Naive thymus-derived CD4-positive, alpha-beta T cell (primary cell): ENCODE data around the gene GRIK4. TPM values are rescaled to one million over a fixed set of nuclear protein-coding genes. Genes with fewer than 3 reads are reported as not detected.
A peak's percentile ranks its signal among the peaks of the same experiment; 100 is the strongest.

Experiments
- ATAC-seq: fragments of 150-1000 bp; cut with Tn5 transposase; 2 replicates; pipeline ENCODE4 v1.10.0; 2021; ENCODE audit warnings: mild to moderate bottlenecking, moderate library complexity
- CTCF ChIA-PET: fragments of 350-600 bp; sonication (Branson Sonifier 250); formaldehyde crosslinking; loops from one replicate; lab custom pipeline; 2021; ENCODE audit warnings: antibody characterized with exemption; lab: Charles Lee
- POLR2A ChIA-PET: fragments of 350-600 bp; sonication (Branson Sonifier 250); formaldehyde crosslinking; loops from one replicate; lab custom pipeline; 2021; ENCODE audit warnings: antibody characterized with exemption, inconsistent platforms; lab: Charles Lee
- DNase-seq, 9 donors: peaks; one replicate each; pipeline versions ENCODE4 v3.0.0 to v3.0.0-alpha.2; 2020 to 2022; ENCODE audit warnings: mixed read lengths in 1 of 9
- H3K27ac ChIP-seq: one replicate; pipeline ENCODE4 v1.7.0; 2013; ENCODE audit warnings: mild to moderate bottlenecking, low read depth, low read length, moderate library complexity
- H3K27me3 ChIP-seq, 2 donors: one replicate each; pipeline ENCODE4 v1.7.0; 2013; ENCODE audit warnings: low read length in 2 of 2, mild to moderate bottlenecking in 2 of 2, moderate library complexity in 2 of 2; ENCODE audit not compliant: control insufficient read depth in 2 of 2, insufficient read depth in 2 of 2
- H3K36me3 ChIP-seq, 3 experiments: 1 replicate in 2 of 3; 2 replicates in 1 of 3; pipeline ENCODE4 v1.7.0; 2013; ENCODE audit warnings: low read length in 3 of 3, mild to moderate bottlenecking in 3 of 3, moderate library complexity in 1 of 3; ENCODE audit not compliant: insufficient read depth in 3 of 3, control insufficient read depth in 2 of 3
- H3K4me1 ChIP-seq, 2 donors: one replicate each; pipeline ENCODE4 v1.7.0; 2013; ENCODE audit warnings: low read length in 2 of 2, mild to moderate bottlenecking in 2 of 2, moderate library complexity in 1 of 2; ENCODE audit not compliant: control insufficient read depth in 2 of 2, insufficient read depth in 2 of 2
- H3K4me3 ChIP-seq: 2 replicates; pipeline ENCODE4 v1.7.0; 2013; ENCODE audit warnings: mild to moderate bottlenecking, low read length
- H3K9me3 ChIP-seq, 3 experiments: 1 replicate in 2 of 3; 2 replicates in 1 of 3; pipeline ENCODE4 v1.7.0; 2013; ENCODE audit warnings: low read length in 3 of 3; ENCODE audit not compliant: control insufficient read depth in 2 of 3
- H3K27ac Mint-ChIP-seq, 9 donors: one replicate each; pipeline ENCODE4 v1.8.0; 2020 to 2022; ENCODE audit warnings: mixed read lengths in 9 of 9, mild to moderate bottlenecking in 8 of 9, moderate library complexity in 5 of 9, inconsistent platforms in 2 of 9
- H3K27me3 Mint-ChIP-seq, 5 donors: one replicate each; pipeline ENCODE4 v1.8.0; 2021 to 2022; ENCODE audit warnings: mixed read lengths in 5 of 5, mild to moderate bottlenecking in 1 of 5
- H3K36me3 Mint-ChIP-seq, 5 donors: one replicate each; pipeline ENCODE4 v1.8.0; 2020 to 2022; ENCODE audit warnings: mixed read lengths in 5 of 5, mild to moderate bottlenecking in 3 of 5, inconsistent platforms in 1 of 5
- H3K4me1 Mint-ChIP-seq, 7 donors: one replicate each; pipeline ENCODE4 v1.8.0; 2020 to 2022; ENCODE audit warnings: mixed read lengths in 7 of 7, mild to moderate bottlenecking in 3 of 7, inconsistent platforms in 1 of 7
- H3K4me3 Mint-ChIP-seq, 10 donors: one replicate each; pipeline ENCODE4 v1.8.0; 2020 to 2022; ENCODE audit warnings: mild to moderate bottlenecking in 10 of 10, mixed read lengths in 10 of 10, moderate library complexity in 6 of 10, inconsistent platforms in 2 of 10
- H3K9me3 Mint-ChIP-seq, 11 donors: one replicate each; pipeline ENCODE4 v1.8.0; 2020 to 2022; ENCODE audit warnings: mixed read lengths in 11 of 11, mild to moderate bottlenecking in 4 of 11, inconsistent platforms in 1 of 11, moderate library complexity in 1 of 11
- intact Hi-C, 2 donors: fragments of 100-400 bp; cut with micrococcal nuclease; formaldehyde crosslinking; loops; one replicate each; pipeline ENCODE4 v1.15.1; 2023
- polyA plus RNA-seq, 2 donors: library from polyadenylated mRNA; unstranded; fragments of 300-500 nt; fragmentation: Illumina TruSeq; gene quantifications; one replicate each; pipeline ENCODE4 v1.2.3, GENCODE V29; 2021
- total RNA-seq, 6 experiments: library from RNA in 5 of 6; stranded (reverse) in 5 of 6; gene quantifications; 1 replicate in 5 of 6; 2 replicates in 1 of 6; pipeline ENCODE4 v1.2.3 and lab custom pipeline; 2021 to 2026

GRIK4 gene
- total and polyA plus RNA-seq, 7 experiments from 2014 or later: 0.93 to 3.8 TPM; not detected in 5

DNA sequence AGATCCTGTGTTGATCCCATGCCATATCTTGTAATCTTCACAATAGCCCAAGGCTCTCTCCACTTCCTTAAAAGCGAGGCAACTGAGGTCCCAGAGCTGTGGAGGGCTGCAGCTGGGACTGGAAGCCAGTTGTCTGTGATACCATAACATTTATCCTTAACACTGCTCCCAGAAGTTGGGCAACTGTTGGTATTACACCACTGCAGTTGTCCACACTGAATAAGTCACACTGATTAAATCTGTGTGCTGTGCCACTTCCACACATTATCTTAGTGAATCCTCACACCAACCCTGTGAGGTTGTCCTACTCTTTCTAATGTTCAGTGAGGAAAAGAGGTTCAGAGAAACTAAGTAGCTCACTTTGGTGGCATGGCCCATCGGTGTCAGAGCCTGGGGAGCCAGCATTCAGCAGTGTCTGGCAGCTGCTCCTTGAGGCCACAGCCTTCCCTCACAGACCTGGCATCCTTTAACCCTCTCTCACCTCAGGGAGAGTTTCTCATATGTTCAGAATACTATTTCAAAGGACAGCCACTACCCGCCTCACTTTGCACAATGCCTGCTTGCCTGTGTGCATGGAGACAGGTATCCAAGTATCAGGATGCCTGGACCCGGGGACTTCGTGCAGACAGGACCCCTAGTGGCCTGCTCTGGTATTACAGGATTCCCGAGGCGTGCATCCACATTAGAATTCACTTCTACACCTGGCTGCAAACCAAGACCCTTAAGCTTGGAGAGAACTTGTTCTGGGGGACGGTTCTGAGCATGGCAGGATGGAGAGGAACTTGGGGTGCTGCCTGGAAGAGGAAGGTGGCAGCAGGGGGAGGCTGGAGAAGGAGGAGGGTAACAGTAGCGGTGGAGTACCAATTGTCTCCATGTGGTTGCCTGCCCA, 290.5 kb downstream of the GRIK4 start:
- Histone ChIP-seq H3K36me3 (no peaks in the 10 kb centered on the region), H3K9me3 (no peaks in the 10 kb centered on the region), H3K27me3 (no peaks in the 10 kb centered on the region), H3K4me1 (no peaks in the 10 kb centered on the region), H3K27ac (no peak overlapping the region), H3K4me3 (no peak overlapping the region)
- Mint-ChIP-seq H3K4me3 (no peak overlapping the region), H3K9me3 (no peaks in the 10 kb centered on the region), H3K36me3 (peaks cover 0 to 3% (median 0%) of the 10 kb centered on the region in 5 donors), H3K27ac (no peak overlapping the region), H3K27me3 (peaks cover 6 to 27% (median 17%) of the 10 kb centered on the region in 5 donors), H3K4me1 (peaks cover 0 to 8% (median 0%) of the 10 kb centered on the region in 7 donors)
- ChIA-PET POLR2A (no interaction called here), CTCF (interaction anchor here (0.6 to 0.7 kb wide), 2 partner anchors 21 to 43 kb away, joined by 3 to 8 read pairs; no protein-coding TSS in a partner anchor)
- intact Hi-C loops: loop anchor here (1.0 to 5.0 kb wide), 2 partner anchors 310 to 467 kb away; no protein-coding TSS in a partner anchor
- DNase-seq (peak in 7 of 9 donors; percentile 6 to 40 (median 19)), ATAC-seq (peak; percentile 44)

- H3K9me3 ChIP-seq: no peaks in the 10 kb centered on the region
- Mint-ChIP-seq H3K36me3 (peaks cover 0 to 3% (median 0%) of the 10 kb centered on the region in 5 donors), H3K27me3 (peaks cover 8 to 41% (median 22%) of the 10 kb centered on the region in 5 donors), H3K27ac (no peak overlapping the region), H3K9me3 (no peaks in the 10 kb centered on the region), H3K4me1 (peaks cover 0 to 12% (median 0%) of the 10 kb centered on the region in 7 donors), H3K4me3 (no peak overlapping the region)
- no peaks in the 10 kb centered on the region for H3K36me3 ChIP-seq
- ChIA-PET CTCF (no interaction called here), POLR2A (no interaction called here)
- no peak overlapping the region for H3K27ac ChIP-seq
- ATAC-seq (peak; percentile 25), DNase-seq (no peak)
- no peaks in the 10 kb centered on the region for H3K27me3 ChIP-seq
- H3K4me3 ChIP-seq: no peak overlapping the region
- H3K4me1 ChIP-seq: no peaks in the 10 kb centered on the region
- intact Hi-C loops: no loop called here
Observed at GRCh38 chr11:120805960-120806555, 294.5 kb downstream of the GRIK4 start.

GRCh38 chr11:120807414-120808150, 296.0 kb downstream of the GRIK4 start:
- no peak overlapping the region for H3K27ac Mint-ChIP-seq
- peaks cover 7 to 32% (median 18%) of the 10 kb centered on the region in 5 donors for H3K27me3 Mint-ChIP-seq
- Histone ChIP-seq H3K36me3 (no peaks in the 10 kb centered on the region), H3K4me1 (no peaks in the 10 kb centered on the region), H3K27ac (no peak overlapping the region), H3K4me3 (no peak overlapping the region), H3K27me3 (no peaks in the 10 kb centered on the region), H3K9me3 (no peaks in the 10 kb centered on the region)
- DNase-seq (no peak), ATAC-seq (no peak)
- POLR2A ChIA-PET: no interaction called here
- intact Hi-C loops: no loop called here
- peaks cover 0 to 7% (median 0%) of the 10 kb centered on the region in 7 donors for H3K4me1 Mint-ChIP-seq
- H3K36me3 Mint-ChIP-seq: no peaks in the 10 kb centered on the region
- CTCF ChIA-PET: interaction anchor here (0.7 kb wide), 2 partner anchors 61 to 410 kb away, joined by 3 read pairs; no protein-coding TSS in a partner anchor
- H3K4me3 Mint-ChIP-seq: no peak overlapping the region
- no peaks in the 10 kb centered on the region for H3K9me3 Mint-ChIP-seq

DNA sequence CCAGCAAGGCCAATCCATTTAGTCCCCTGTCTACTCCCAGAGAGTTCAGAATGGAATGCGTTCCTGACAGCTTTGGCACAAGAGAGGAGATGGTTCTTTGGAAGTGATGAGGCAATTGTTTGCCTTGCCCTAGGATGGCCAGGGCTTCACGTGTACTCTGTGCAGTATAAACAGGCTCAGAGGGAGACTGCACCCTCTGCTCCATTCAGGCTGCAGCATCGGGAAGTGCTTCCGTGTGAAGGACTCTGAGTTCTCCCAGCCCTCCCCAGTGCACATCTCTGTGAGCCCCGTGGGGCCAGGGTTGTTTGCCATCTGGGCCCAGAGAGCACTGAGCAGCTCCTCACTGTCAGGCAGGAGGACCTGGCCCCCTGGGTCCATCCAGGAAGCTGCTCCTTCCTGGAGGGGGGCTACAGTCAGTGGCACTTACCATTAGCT, 297.1 kb downstream of the GRIK4 start:
- Histone ChIP-seq H3K4me3 (no peak overlapping the region), H3K27me3 (no peaks in the 10 kb centered on the region), H3K27ac (no peak overlapping the region), H3K4me1 (no peaks in the 10 kb centered on the region), H3K9me3 (no peaks in the 10 kb centered on the region), H3K36me3 (no peaks in the 10 kb centered on the region)
- ChIA-PET CTCF (no interaction called here), POLR2A (no interaction called here)
- Mint-ChIP-seq H3K4me3 (no peak overlapping the region), H3K4me1 (peaks cover 0 to 6% (median 0%) of the 10 kb centered on the region in 7 donors), H3K27me3 (peaks cover 7 to 30% (median 18%) of the 10 kb centered on the region in 5 donors), H3K36me3 (no peaks in the 10 kb centered on the region), H3K27ac (no peak overlapping the region), H3K9me3 (no peaks in the 10 kb centered on the region)
- DNase-seq: no peak
- intact Hi-C loops: no loop called here
- no peak for ATAC-seq

- H3K27ac Mint-ChIP-seq: no peak overlapping the region
- H3K9me3 Mint-ChIP-seq: no peaks in the 10 kb centered on the region
- no peak overlapping the region for H3K4me3 Mint-ChIP-seq
- Histone ChIP-seq H3K4me3 (no peak overlapping the region), H3K36me3 (no peaks in the 10 kb centered on the region), H3K27ac (no peak overlapping the region), H3K4me1 (no peaks in the 10 kb centered on the region), H3K9me3 (no peaks in the 10 kb centered on the region), H3K27me3 (no peaks in the 10 kb centered on the region)
- no peaks in the 10 kb centered on the region for H3K36me3 Mint-ChIP-seq
- no peak for ATAC-seq
- ChIA-PET POLR2A (no interaction called here), CTCF (no interaction called here)
- DNase-seq: no peak
- intact Hi-C loops: no loop called here
- H3K4me1 Mint-ChIP-seq: peaks cover 0 to 6% (median 0%) of the 10 kb centered on the region in 7 donors
- H3K27me3 Mint-ChIP-seq: peaks cover 4 to 32% (median 15%) of the 10 kb centered on the region in 5 donors
Observed at GRCh38 chr11:120810251-120810650, 298.7 kb downstream of the GRIK4 start.

DNA sequence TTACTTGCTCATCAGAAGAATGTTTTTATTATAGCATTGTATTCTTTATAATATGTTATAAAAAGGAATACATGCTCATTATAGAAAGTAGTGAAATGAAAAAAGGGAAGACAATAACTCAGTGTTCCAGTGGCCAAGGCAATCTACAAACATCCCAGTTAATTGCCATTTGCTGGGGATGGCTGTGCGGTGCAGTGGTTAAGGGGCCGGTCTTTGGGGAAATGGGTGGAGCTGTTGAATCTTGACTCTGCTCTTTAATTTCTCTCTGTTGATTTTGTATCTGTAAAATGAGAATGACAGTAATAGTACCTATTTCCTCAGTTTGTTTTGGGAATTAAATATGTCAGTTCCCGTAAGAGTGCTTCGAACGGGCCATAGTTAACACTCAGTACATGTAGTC, 299.7 kb downstream of the GRIK4 start:
- intact Hi-C loops: no loop called here
- ATAC-seq: no peak
- H3K4me3 ChIP-seq: no peak overlapping the region
- H3K27ac ChIP-seq: no peak overlapping the region
- no peaks in the 10 kb centered on the region for H3K4me1 ChIP-seq
- no peak for DNase-seq
- Mint-ChIP-seq H3K27ac (no peak overlapping the region), H3K4me3 (no peak overlapping the region), H3K27me3 (peaks cover 4 to 32% (median 15%) of the 10 kb centered on the region in 5 donors), H3K9me3 (no peaks in the 10 kb centered on the region), H3K36me3 (no peaks in the 10 kb centered on the region), H3K4me1 (peaks cover 0 to 6% (median 0%) of the 10 kb centered on the region in 7 donors)
- H3K27me3 ChIP-seq: no peaks in the 10 kb centered on the region
- no peaks in the 10 kb centered on the region for H3K9me3 ChIP-seq
- POLR2A ChIA-PET: no interaction called here
- H3K36me3 ChIP-seq: no peaks in the 10 kb centered on the region
- CTCF ChIA-PET: no interaction called here
